Measurements from ENCODE around the gene CER1.
"Not testable (repeated sequence)": the region's sequence is repeated elsewhere in the genome, so short reads cannot be mapped to it uniquely, and the experiment has no call there.

The CER1 gene

GRCh38 chr9:14715102-14715501 lies 7.4 kb downstream of the CER1 start:
- DNase-seq (ENCODE audit: low read depth), result peak; percentile 57

GRCh38 chr9:14713187-14713767 lies 9.3 kb downstream of the CER1 start:
- no peak for DNase-seq (ENCODE audit: low read depth)

GRCh38 chr9:14710804-14711203 lies 11.7 kb downstream of the CER1 start:
- DNase-seq (ENCODE audit: low read depth), result peak; percentile 82

- DNase-seq (ENCODE audit: low read depth), result no peak
Observed at GRCh38 chr9:14706530-14707140, 15.9 kb downstream of the CER1 start.

GRCh38 chr9:14705079-14705478 lies 17.5 kb downstream of the CER1 start:
- no peak for DNase-seq (ENCODE audit: low read depth)

- no peak for DNase-seq (ENCODE audit: low read depth)
Observed at GRCh38 chr9:14704281-14704680, 18.3 kb downstream of the CER1 start.

GRCh38 chr9:14702200-14702720 lies 20.3 kb downstream of the CER1 start:
- no peak for DNase-seq (ENCODE audit: low read depth)

- DNase-seq (ENCODE audit: low read depth), result peak; percentile 41
Observed at GRCh38 chr9:14693251-14693861, 29.2 kb downstream of the CER1 start, which contains the start of gene ZDHHC21. ZDHHC21 (minus strand) TSS chr9:14693432; CDS start chr9:14674340, 19,092 bp downstream.

GRCh38 chr9:14692470-14693250 lies 29.9 kb downstream of the CER1 start:
- peak; percentile 11 for DNase-seq (ENCODE audit: low read depth)

GRCh38 chr9:14690948-14691730 lies 31.4 kb downstream of the CER1 start:
- DNase-seq (ENCODE audit: low read depth), result peak; percentile 8

GRCh38 chr9:14687042-14687719 lies 35.4 kb downstream of the CER1 start:
- DNase-seq (ENCODE audit: low read depth), result peak; percentile 90

- no peak for DNase-seq (ENCODE audit: low read depth)
Observed at GRCh38 chr9:14686168-14686567, 36.4 kb downstream of the CER1 start.

- not testable (repeated sequence) for DNase-seq (ENCODE audit: low read depth)
Observed at GRCh38 chr9:14682616-14683015, 39.9 kb downstream of the CER1 start.

- DNase-seq (ENCODE audit: low read depth), result no peak
Observed at GRCh38 chr9:14678776-14679175, 43.8 kb downstream of the CER1 start.

GRCh38 chr9:14677872-14678271 lies 44.7 kb downstream of the CER1 start:
- DNase-seq (ENCODE audit: low read depth), result peak; percentile 34

- DNase-seq (ENCODE audit: low read depth), result no peak
Observed at GRCh38 chr9:14677396-14677795, 45.1 kb downstream of the CER1 start.

- no peak for DNase-seq (ENCODE audit: low read depth)
Observed at GRCh38 chr9:14674630-14675029, 47.9 kb downstream of the CER1 start.

GRCh38 chr9:14671377-14671776 lies 51.2 kb downstream of the CER1 start:
- DNase-seq (ENCODE audit: low read depth), result peak; percentile 53

- peak; percentile 76 for DNase-seq (ENCODE audit: low read depth)
Observed at GRCh38 chr9:14670718-14671117, 51.8 kb downstream of the CER1 start.

All from iris pigment epithelial cell (primary cell).